Measurements from ENCODE around the gene AP1B1. TPM values are rescaled to one million over a fixed set of nuclear protein-coding genes. Genes with fewer than 3 reads are reported as not detected.

AP1B1 gene
- total RNA-seq, 4 donors from 2014 or later, result 55.6 to 97.0 (median 89.4) TPM

- no peak for DNase-seq (ENCODE audit: low spot score in 2 of 2)
- Histone ChIP-seq H3K4me1 (peaks cover 28% of the 10 kb centered on the region), H3K9me3 (no peaks in the 10 kb centered on the region), H3K27ac (peak overlapping the region; percentile 77), H3K4me3 (no peak overlapping the region), H3K27me3 (no peaks in the 10 kb centered on the region), H3K36me3 (peaks cover 92% of the 10 kb centered on the region)
- 85% methylated on average over 6 of the region's 6 CpGs for WGBS
- TF ChIP-seq, protein P1, sequence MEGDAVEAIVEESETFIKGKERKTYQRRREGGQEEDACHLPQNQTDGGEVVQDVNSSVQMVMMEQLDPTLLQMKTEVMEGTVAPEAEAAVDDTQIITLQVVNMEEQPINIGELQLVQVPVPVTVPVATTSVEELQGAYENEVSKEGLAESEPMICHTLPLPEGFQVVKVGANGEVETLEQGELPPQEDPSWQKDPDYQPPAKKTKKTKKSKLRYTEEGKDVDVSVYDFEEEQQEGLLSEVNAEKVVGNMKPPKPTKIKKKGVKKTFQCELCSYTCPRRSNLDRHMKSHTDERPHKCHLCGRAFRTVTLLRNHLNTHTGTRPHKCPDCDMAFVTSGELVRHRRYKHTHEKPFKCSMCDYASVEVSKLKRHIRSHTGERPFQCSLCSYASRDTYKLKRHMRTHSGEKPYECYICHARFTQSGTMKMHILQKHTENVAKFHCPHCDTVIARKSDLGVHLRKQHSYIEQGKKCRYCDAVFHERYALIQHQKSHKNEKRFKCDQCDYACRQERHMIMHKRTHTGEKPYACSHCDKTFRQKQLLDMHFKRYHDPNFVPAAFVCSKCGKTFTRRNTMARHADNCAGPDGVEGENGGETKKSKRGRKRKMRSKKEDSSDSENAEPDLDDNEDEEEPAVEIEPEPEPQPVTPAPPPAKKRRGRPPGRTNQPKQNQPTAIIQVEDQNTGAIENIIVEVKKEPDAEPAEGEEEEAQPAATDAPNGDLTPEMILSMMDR (IDR thresholded peaks at IDR 0.05), result no peak
- TF ChIP-seq EP300 (IDR thresholded peaks at IDR 0.05) (no peak), POLR2AphosphoS5 (IDR thresholded peaks at IDR 0.05) (no peak), POLR2A (IDR thresholded peaks at IDR 0.05) (no peak)
Observed at GRCh38 chr22:29338398-29338797, 50.0 kb downstream of the AP1B1 start.

DNA sequence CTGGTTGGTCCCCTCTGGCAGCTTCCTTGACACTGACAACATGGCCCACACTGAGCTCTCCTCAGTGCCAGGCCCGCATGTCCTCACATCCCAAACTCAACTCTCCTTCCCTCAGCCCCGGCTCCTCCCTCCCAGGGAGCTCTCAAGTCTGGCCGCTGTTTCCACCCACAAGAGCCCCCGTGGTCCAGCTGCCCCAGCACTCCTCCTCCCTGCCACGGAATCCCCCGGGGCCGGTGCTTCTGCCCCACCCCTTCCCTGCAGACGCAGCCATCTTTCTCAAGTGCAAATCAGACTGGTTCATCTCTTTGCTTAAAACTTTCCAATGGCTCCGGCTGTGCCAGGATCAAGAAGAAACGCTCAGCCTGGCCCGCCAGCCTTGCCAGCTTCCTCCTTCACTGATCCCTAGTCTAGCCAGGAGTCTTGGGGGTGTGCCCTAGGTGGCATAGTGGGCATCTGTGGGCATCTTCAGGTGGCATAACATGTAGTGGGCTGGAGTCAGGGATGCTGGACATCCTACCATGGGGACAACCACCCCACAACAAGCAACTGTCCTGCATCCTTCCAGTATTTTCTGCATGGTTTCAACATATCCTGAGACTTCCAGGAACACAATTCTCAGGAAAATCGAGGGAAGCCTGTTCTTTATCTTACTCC is 50.6 kb downstream of the AP1B1 start:
- TF ChIP-seq POLR2AphosphoS5 (IDR thresholded peaks at IDR 0.05) (no peak), EP300 (IDR thresholded peaks at IDR 0.05) (no peak), POLR2A (IDR thresholded peaks at IDR 0.05) (no peak)
- TF ChIP-seq, protein P1 (IDR thresholded peaks at IDR 0.05), result no peak
- Histone ChIP-seq H3K27ac (peak overlapping the region; percentile 77), H3K4me3 (no peak overlapping the region), H3K4me1 (peaks cover 28% of the 10 kb centered on the region), H3K27me3 (no peaks in the 10 kb centered on the region), H3K9me3 (no peaks in the 10 kb centered on the region), H3K36me3 (peaks cover 92% of the 10 kb centered on the region)
- DNase-seq (ENCODE audit: low spot score in 2 of 2), result no peak
- 72% methylated on average over 11 of the region's 12 CpGs for WGBS

GRCh38 chr22:29336751-29337490 is 51.4 kb downstream of the AP1B1 start:
- no peaks in the 10 kb centered on the region for H3K27me3 ChIP-seq
- peaks cover 93% of the 10 kb centered on the region for H3K36me3 ChIP-seq
- DNase-seq (ENCODE audit: low spot score in 2 of 2), result no peak
- H3K9me3 ChIP-seq, result no peaks in the 10 kb centered on the region
- peak overlapping the region; percentile 77 for H3K27ac ChIP-seq
- peaks cover 28% of the 10 kb centered on the region for H3K4me1 ChIP-seq
- 52% methylated on average over 14 of the region's 14 CpGs for WGBS
- TF ChIP-seq POLR2AphosphoS5 (IDR thresholded peaks at IDR 0.05) (peak in 1 of 3 donors; percentile 63), POLR2A (IDR thresholded peaks at IDR 0.05) (no peak), EP300 (IDR thresholded peaks at IDR 0.05) (no peak)
- TF ChIP-seq, protein P1 (IDR thresholded peaks at IDR 0.05), result no peak
- H3K4me3 ChIP-seq, result no peak overlapping the region

GRCh38 chr22:29335656-29336055 is 52.7 kb downstream of the AP1B1 start:
- no peak for DNase-seq (ENCODE audit: low spot score in 2 of 2)
- Histone ChIP-seq H3K9me3 (no peaks in the 10 kb centered on the region), H3K4me1 (peaks cover 33% of the 10 kb centered on the region), H3K4me3 (no peak overlapping the region), H3K36me3 (peaks cover 94% of the 10 kb centered on the region), H3K27me3 (no peaks in the 10 kb centered on the region), H3K27ac (no peak overlapping the region)
- 96% methylated on average over 11 of the region's 11 CpGs for WGBS
- no peak for TF ChIP-seq POLR2AphosphoS5 (IDR thresholded peaks at IDR 0.05)
- no peak for TF ChIP-seq EP300 (IDR thresholded peaks at IDR 0.05)
- TF ChIP-seq, protein P1 (IDR thresholded peaks at IDR 0.05), result no peak
- TF ChIP-seq POLR2A (IDR thresholded peaks at IDR 0.05), result no peak

GRCh38 chr22:29334696-29335344 is 53.5 kb downstream of the AP1B1 start:
- Histone ChIP-seq H3K36me3 (peaks cover 94% of the 10 kb centered on the region), H3K27ac (no peak overlapping the region), H3K4me3 (no peak overlapping the region), H3K4me1 (peaks cover 32% of the 10 kb centered on the region), H3K27me3 (no peaks in the 10 kb centered on the region), H3K9me3 (no peaks in the 10 kb centered on the region)
- peak in 1 of 2 donors; percentile 59 for DNase-seq (ENCODE audit: low spot score in 2 of 2)
- TF ChIP-seq EP300 (IDR thresholded peaks at IDR 0.05) (no peak), POLR2AphosphoS5 (IDR thresholded peaks at IDR 0.05) (no peak), POLR2A (IDR thresholded peaks at IDR 0.05) (no peak)
- TF ChIP-seq, protein P1 (IDR thresholded peaks at IDR 0.05), result no peak
- WGBS, result 59% methylated on average over 5 of the region's 12 CpGs

Data from suprapubic skin (tissue), 4 donors.